HepG2 (cell line): ENCODE measurements around the gene HOXD3. TPM values are rescaled to one million over a fixed set of nuclear protein-coding genes. Genes with fewer than 3 reads are reported as not detected.
A peak's percentile ranks its signal among the peaks of the same experiment; 100 is the strongest.

Source experiments
- AKNA ChIP-seq: sonication (generic); formaldehyde crosslinking; IDR thresholded peaks from 2 replicates; pipeline ENCODE4 v1.4.0; 2020; ENCODE audit warnings: missing genetic modification reagents, borderline replicate concordance
- ATAD3A ChIP-seq: sonication (generic); formaldehyde crosslinking; IDR thresholded peaks from 2 replicates; pipeline ENCODE4 v1.4.0; 2020; ENCODE audit warnings: missing genetic modification reagents
- DMAP1 ChIP-seq: IDR thresholded peaks from 2 replicates; pipeline ENCODE4 v1.6.1; 2016
- GATAD2A ChIP-seq: IDR thresholded peaks from 2 replicates; pipeline ENCODE4 v1.6.1; 2016
- HDAC1 ChIP-seq: sonication (generic); formaldehyde crosslinking; IDR thresholded peaks from 2 replicates; pipeline ENCODE4 v1.5.1; 2020; ENCODE audit warnings: mild to moderate bottlenecking, missing genetic modification reagents
- SIN3B ChIP-seq: fragments of 150-350 bp; IDR thresholded peaks from 2 replicates; pipeline ENCODE4 v1.6.1; 2014; ENCODE audit warnings: low read length
- THAP11 ChIP-seq: IDR thresholded peaks from 2 replicates; pipeline ENCODE4 v1.6.1; 2016; ENCODE audit warnings: missing biosample characterization, missing genetic modification reagents
- ZFP1 ChIP-seq: IDR thresholded peaks from 2 replicates; pipeline ENCODE4 v1.6.1; 2016
- ZNF235 ChIP-seq: sonication (generic); formaldehyde crosslinking; IDR thresholded peaks from 2 replicates; pipeline ENCODE4 v1.8.1; 2023; ENCODE audit warnings: mild to moderate bottlenecking, missing genetic modification reagents, borderline replicate concordance
- ZNF362 ChIP-seq: sonication (generic); formaldehyde crosslinking; IDR thresholded peaks from 2 replicates; pipeline ENCODE4 v1.4.0; 2020; ENCODE audit warnings: missing genetic modification reagents, mild to moderate bottlenecking, borderline replicate concordance
- ZNF407 ChIP-seq: sonication (generic); formaldehyde crosslinking; IDR thresholded peaks from one replicate; pipeline ENCODE4 v1.5.1; 2020; ENCODE audit warnings: mild to moderate bottlenecking, missing genetic modification reagents; ENCODE audit errors: not compliant biosample characterization
- ZNF496 ChIP-seq: sonication (generic); formaldehyde crosslinking; IDR thresholded peaks from 2 replicates; pipeline ENCODE4 v1.8.1; 2023; ENCODE audit warnings: mild to moderate bottlenecking, moderate library complexity, missing genetic modification reagents; ENCODE audit not compliant: insufficient replicate concordance
- polyA plus RNA-seq, 8 experiments: library from polyadenylated mRNA; depleted of rRNA in 3 of 8; stranded (reverse) in 7 of 8; unstranded in 1 of 8; fragments of >200 nt; fragmentation: Illumina TruSeq in 4 of 8; extraction: Trizol in 4 of 8; gene quantifications; 2 replicates each; pipeline versions ENCODE4 v1.2.1 to v1.2.3, GENCODE V29; 2011 to 2016; ENCODE audit warnings: low read depth in 4 of 8, missing spikeins in 1 of 8, mixed read lengths in 1 of 8; ENCODE audit not compliant: insufficient read depth in 1 of 8
- total RNA-seq, 5 experiments: library from RNA; depleted of rRNA; stranded (reverse); fragments of >200 nt; fragmentation: Illumina TruSeq; extraction: Trizol; gene quantifications; 2 replicates each; pipeline ENCODE4 v1.2.3, GENCODE V29; 2016; ENCODE audit warnings: low read depth in 1 of 5
- TF ChIP-seq, protein P1 (sequence below): sonication (generic); formaldehyde crosslinking; IDR thresholded peaks from 2 replicates; pipeline ENCODE4 v1.4.0; 2020; ENCODE audit warnings: missing genetic modification reagents

The HOXD3 gene
- total and polyA plus RNA-seq, 2 of the 13 experiments (the other 11 are each of a cell fraction or from before 2014, with no cell fraction given), result 0.05 to 0.09 TPM

DNA sequence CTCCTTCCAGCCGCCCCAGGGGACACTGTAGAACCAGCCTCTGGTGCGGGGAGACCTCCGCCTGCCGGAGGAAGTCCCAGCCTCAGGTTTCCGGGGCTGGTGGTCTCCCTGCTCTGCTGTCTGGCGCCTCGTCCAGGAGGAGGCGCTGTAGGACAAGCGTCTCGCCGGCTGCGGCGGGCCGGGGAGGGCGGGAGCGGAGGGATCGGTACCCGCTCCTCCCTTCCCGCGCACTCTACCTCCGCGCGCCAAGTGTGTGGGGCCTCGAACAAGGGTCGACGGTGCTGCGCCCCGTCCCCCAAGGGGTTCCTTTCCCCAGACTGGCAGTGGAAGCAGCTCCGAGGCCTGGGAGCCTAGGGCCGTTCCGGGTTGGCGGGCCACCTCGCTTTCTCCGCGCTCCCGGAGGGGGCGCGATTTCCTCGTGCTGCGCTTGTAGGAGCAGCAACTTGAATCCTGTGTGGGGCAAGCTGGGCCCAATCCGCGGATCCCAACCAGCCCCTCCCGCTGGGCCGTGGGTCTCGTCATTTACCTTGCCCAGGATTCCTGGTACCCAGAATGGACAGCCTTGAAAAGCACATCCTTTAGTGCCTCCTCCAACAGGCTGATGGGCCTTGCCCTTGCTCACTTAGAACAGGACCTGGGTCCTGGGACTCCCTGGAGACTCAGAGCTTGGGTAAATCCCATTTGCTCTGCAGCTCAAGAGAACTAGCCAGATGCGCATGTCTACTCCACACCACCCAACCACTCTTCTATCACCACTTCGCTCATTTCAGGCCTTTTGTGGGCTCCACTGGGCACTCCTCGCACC lies 16.4 kb upstream of the HOXD3 start (continued):
- no peak for TF ChIP-seq AKNA (CRISPR knock-in tag)
- TF ChIP-seq ZNF235 (CRISPR knock-in tag), result no peak
- TF ChIP-seq ZNF407 (CRISPR knock-in tag), result peak; percentile 95
- TF ChIP-seq ATAD3A (CRISPR knock-in tag), result no peak
- peak; percentile 61; the same call in 1 of the 2 replicates for TF ChIP-seq HDAC1 (CRISPR knock-in tag)
- TF ChIP-seq ZNF362 (CRISPR knock-in tag), result no peak
- TF ChIP-seq DMAP1 (CRISPR knock-in tag), result peak; percentile 47
- TF ChIP-seq SIN3B, result no peak
- TF ChIP-seq ZFP1 (CRISPR knock-in tag), result no peak
- TF ChIP-seq, protein P1, sequence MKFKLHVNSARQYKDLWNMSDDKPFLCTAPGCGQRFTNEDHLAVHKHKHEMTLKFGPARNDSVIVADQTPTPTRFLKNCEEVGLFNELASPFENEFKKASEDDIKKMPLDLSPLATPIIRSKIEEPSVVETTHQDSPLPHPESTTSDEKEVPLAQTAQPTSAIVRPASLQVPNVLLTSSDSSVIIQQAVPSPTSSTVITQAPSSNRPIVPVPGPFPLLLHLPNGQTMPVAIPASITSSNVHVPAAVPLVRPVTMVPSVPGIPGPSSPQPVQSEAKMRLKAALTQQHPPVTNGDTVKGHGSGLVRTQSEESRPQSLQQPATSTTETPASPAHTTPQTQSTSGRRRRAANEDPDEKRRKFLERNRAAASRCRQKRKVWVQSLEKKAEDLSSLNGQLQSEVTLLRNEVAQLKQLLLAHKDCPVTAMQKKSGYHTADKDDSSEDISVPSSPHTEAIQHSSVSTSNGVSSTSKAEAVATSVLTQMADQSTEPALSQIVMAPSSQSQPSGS (CRISPR knock-in tag), result 0 out of 2 replicates have a peak, but pooled peaks have one; percentile 47
- no peak for TF ChIP-seq ZNF496
- peak; percentile 42; the same call in 1 of the 2 replicates for TF ChIP-seq THAP11
- TF ChIP-seq GATAD2A (CRISPR knock-in tag), result peak; percentile 62
